Measurements from ENCODE around the gene CERS2.

The CERS2 gene

DNA sequence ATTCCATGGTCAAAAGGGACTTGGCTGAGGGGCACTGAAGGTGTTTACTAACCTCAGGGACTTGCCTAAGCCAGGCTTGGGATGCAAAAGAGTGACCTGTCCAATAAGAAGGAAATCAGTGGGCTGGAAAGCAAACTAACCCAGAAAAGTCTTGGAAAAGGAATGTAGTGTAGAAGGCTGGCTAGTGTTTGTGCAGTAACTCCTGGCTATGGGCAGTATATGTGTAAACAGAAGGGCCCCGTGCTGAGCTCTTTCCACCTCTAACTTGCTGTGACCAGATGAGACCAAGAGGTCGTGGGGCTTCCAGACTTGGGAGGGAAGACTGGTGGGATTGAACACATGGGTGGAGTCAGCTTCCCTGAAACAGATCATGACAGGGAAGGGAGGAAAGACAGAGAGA is 28.0 kb upstream of the CERS2 start:
- Mint-ChIP-seq H3K4me1 (peaks cover 77% of the 10 kb centered on the region), H3K4me3 (peak overlapping the region; percentile 53), H3K27ac (peak overlapping the region; percentile 42), H3K9me3 (no peaks in the 10 kb centered on the region), H3K36me3 (ENCODE audit: low read depth) (peaks cover 10% of the 10 kb centered on the region), H3K27me3 (no peaks in the 10 kb centered on the region)
- no peak for ATAC-seq
- no peak for DNase-seq

DNA sequence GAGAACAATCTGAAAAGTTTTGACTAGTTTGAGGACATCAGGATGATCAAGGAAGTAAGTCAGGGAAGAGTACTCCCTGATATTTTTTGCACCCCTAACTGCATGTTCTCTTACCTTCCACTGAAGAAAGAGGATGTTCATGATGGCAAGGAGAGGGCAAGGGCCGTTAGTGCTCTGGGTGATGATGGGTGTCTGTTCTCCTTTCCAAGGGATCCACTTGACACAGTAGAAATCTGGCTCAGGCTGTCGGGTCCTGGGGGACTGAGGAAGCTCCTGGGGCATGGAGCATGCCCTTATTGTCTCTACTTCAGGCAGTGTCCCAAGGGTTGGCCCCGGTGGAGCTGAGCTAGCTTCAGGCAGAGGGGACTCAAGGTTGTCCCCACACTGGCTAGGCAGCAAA is 27.4 kb upstream of the CERS2 start:
- H3K4me1 Mint-ChIP-seq, result peaks cover 71% of the 10 kb centered on the region
- H3K27ac Mint-ChIP-seq, result no peak overlapping the region
- H3K36me3 Mint-ChIP-seq (ENCODE audit: low read depth), result peaks cover 10% of the 10 kb centered on the region

DNA sequence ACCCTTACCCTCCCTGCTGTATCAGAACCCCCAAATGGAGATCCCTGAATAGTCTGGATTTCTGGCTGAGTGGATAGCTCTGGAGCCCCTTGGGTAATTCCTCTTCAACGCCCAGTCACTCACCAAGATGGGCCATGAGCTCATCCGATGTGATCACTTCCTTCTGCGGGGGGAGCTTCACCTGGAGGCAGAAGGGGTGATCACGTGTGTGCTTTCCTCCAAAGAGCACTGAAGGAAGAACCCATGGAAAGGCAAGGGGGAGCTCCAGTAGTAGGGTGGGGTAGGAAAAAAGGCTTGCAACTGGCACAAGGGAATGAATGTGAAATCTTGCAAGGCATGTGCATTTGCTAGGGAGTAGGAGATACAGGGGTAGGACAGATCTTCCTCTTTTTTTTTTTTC is 27.0 kb upstream of the CERS2 start:
- ATAC-seq (no peak), DNase-seq (no peak)
- Mint-ChIP-seq H3K27me3 (no peaks in the 10 kb centered on the region), H3K4me3 (no peak overlapping the region), H3K9me3 (no peaks in the 10 kb centered on the region), H3K4me1 (peaks cover 66% of the 10 kb centered on the region), H3K36me3 (ENCODE audit: low read depth) (peaks cover 10% of the 10 kb centered on the region), H3K27ac (no peak overlapping the region)

More for the DNA sequence above, 27.4 kb upstream of the CERS2 start:
- Mint-ChIP-seq H3K27me3 (no peaks in the 10 kb centered on the region), H3K4me3 (no peak overlapping the region), H3K9me3 (no peaks in the 10 kb centered on the region)
- DNase-seq (no peak), ATAC-seq (no peak)

DNA sequence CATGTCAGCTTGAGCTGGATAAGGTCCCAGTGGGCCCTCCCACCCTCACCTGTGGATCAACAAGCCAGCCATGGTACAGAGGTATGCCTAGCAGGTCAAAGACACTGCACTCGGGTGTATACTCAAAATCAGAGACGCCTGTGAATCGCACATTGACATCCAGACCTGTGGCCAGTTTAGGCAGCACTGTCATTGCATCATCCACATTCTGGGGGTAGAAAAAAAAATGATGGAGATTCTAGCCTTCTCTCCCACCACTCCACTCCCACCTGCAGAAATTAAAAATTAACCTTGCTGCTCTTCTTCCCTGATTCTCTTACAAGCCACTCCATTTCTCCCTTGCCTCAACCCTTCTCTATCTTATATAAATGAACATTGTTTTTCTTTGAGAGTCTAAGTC is 25.8 kb upstream of the CERS2 start:
- no peak for DNase-seq
- ATAC-seq, result no peak
- no peak overlapping the region for H3K4me3 Mint-ChIP-seq
- H3K9me3 Mint-ChIP-seq, result no peaks in the 10 kb centered on the region
- no peak overlapping the region for H3K27ac Mint-ChIP-seq
- peaks cover 55% of the 10 kb centered on the region for H3K4me1 Mint-ChIP-seq
- no peaks in the 10 kb centered on the region for H3K27me3 Mint-ChIP-seq
- peaks cover 10% of the 10 kb centered on the region for H3K36me3 Mint-ChIP-seq (ENCODE audit: low read depth)

DNA sequence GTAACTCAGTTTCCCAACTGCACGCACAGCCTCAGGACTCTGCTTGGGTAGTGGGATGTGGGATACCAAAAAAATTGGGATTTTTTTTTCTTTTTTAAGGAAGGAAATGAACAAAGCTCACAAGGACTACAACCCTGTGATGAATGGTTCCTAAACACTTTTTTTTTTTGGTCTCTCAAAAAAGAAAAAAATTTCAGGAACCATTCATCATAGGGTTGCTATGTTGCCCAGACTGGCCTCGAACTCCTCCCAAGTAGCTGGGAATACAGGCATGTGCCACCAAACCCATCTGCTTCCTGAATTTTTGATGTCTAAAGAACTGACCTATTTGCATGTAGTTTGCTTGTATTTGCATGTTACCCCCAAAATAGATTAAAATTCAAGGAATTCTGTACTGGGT is 25.3 kb upstream of the CERS2 start:
- Mint-ChIP-seq H3K36me3 (ENCODE audit: low read depth) (peaks cover 10% of the 10 kb centered on the region), H3K4me1 (peaks cover 52% of the 10 kb centered on the region), H3K9me3 (no peaks in the 10 kb centered on the region), H3K27me3 (no peaks in the 10 kb centered on the region), H3K4me3 (no peak overlapping the region), H3K27ac (no peak overlapping the region)
- ATAC-seq, result no peak
- DNase-seq, result no peak

DNA sequence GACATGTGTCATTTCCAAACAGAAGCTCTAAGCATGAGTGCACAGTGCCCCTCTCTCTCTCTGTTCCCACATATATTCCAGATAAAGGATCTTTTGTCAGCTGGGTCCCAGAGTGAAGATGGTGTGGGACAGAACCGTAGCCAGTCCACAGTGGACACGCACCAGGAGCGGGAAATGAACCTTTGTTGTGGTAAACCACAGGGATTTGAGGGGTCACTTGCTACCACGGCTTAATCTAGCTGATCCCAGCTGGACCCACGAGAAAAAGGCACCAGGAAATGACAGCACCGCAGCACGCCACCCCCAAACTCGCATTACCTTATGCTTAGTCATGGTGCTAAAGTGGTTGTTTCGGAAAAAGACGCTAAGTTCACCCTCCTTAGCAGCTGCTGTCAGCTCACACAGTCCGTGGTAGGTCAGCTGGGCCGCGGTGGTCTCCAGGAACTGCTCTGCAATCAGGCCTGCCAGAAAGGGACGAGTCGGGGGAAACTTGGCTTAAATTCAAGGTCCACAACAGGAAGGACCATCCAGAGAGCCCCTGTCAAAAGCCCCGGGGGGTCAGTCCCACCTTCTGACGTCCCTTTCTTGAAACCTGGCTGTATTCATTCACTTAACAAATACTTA is 24.5 kb upstream of the CERS2 start:
- no peak overlapping the region for H3K4me3 Mint-ChIP-seq
- H3K4me1 Mint-ChIP-seq, result peaks cover 45% of the 10 kb centered on the region
- DNase-seq (peak; percentile 47), ATAC-seq (peak; percentile 77)
- no peaks in the 10 kb centered on the region for H3K9me3 Mint-ChIP-seq
- H3K36me3 Mint-ChIP-seq (ENCODE audit: low read depth), result peaks cover 10% of the 10 kb centered on the region
- H3K27ac Mint-ChIP-seq, result peak overlapping the region; percentile 42
- no peaks in the 10 kb centered on the region for H3K27me3 Mint-ChIP-seq

DNA sequence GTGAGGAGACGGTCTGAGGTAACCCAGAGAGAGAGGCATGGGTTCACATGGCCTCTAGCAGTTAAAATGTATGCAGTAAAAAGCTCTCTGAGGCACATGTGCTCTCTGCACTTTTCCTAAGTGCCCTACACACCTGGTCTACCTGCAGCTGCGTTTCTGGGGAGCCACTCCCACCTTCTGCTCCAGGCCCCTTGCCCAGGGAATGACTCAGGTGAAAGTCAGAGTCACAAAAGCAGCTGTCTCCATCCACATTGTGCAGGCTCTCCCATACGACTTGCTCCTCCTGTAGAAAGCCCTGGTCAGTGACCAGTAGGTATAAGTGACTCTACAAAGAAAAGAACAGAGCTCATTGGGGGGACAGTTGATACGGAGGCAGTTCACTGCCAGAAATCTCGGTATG is 23.3 kb upstream of the CERS2 start:
- Mint-ChIP-seq H3K27me3 (no peaks in the 10 kb centered on the region), H3K4me3 (no peak overlapping the region), H3K27ac (no peak overlapping the region), H3K4me1 (peaks cover 34% of the 10 kb centered on the region), H3K9me3 (no peaks in the 10 kb centered on the region), H3K36me3 (ENCODE audit: low read depth) (peaks cover 10% of the 10 kb centered on the region)
- ATAC-seq, result no peak
- DNase-seq, result no peak

DNA sequence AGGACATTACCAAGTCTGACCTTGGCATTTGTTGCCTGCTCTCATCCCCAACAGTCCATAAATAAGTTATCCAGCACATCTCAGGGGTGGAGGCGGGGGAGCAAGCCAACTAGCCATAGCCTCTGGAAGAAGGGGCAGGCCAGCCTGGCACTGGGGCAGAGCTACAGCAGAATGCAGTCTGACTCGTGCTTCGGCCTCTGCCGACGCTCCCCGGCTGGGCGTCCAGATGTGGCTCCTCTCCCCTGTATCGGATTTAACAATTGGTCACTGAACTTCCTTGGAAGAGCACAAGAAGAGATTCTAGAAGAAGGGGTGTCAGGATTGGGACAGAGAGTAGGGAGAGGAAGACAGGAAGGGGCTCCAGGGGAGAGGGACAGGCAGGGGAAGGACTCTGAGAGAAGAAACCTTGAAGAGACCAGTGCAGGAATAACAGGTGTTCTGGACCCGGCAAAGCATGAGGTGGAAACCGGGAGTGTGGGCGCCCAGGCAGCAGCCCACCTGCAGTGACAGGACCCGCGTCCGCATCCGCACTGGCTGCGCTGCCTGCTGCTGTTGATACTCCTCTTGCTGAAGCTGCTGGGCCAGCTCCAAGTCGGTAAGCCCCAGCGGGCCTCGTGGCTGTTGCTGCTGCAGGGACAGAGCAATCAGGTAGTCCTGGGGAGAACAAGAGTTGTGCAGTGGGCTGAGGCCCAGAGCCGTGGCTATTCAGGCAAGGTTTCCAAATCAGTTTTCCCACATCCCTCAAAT is 22.7 kb upstream of the CERS2 start:
- no peaks in the 10 kb centered on the region for H3K9me3 Mint-ChIP-seq
- H3K36me3 Mint-ChIP-seq (ENCODE audit: low read depth), result peaks cover 10% of the 10 kb centered on the region
- ATAC-seq (no peak), DNase-seq (no peak)
- H3K4me1 Mint-ChIP-seq, result peaks cover 27% of the 10 kb centered on the region
- no peak overlapping the region for H3K27ac Mint-ChIP-seq
- H3K27me3 Mint-ChIP-seq, result no peaks in the 10 kb centered on the region
- H3K4me3 Mint-ChIP-seq, result no peak overlapping the region

DNA sequence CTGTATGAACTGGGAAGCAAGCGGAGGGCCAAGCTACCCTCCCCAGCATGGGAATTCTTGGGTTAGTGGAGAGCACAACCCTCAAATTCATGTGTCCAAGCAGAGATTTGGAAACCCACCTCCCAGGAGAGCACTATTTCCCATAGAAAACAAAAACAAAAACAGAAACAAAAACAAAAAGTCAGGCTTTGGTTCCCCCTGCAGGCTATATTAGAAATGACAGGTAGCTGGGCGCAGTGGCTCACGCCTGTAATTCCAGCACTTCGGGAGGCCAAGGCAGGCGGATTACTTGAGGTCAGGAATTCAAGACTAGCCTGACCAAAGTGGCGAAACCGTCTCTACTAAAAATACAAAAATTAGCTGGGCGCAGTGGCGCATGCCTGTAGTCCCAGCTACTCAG is 21.3 kb upstream of the CERS2 start:
- DNase-seq (no peak), ATAC-seq (no peak)
- Mint-ChIP-seq H3K27me3 (no peaks in the 10 kb centered on the region), H3K4me3 (no peak overlapping the region), H3K36me3 (ENCODE audit: low read depth) (peaks cover 6% of the 10 kb centered on the region), H3K27ac (no peak overlapping the region), H3K9me3 (no peaks in the 10 kb centered on the region), H3K4me1 (peaks cover 17% of the 10 kb centered on the region)

DNA sequence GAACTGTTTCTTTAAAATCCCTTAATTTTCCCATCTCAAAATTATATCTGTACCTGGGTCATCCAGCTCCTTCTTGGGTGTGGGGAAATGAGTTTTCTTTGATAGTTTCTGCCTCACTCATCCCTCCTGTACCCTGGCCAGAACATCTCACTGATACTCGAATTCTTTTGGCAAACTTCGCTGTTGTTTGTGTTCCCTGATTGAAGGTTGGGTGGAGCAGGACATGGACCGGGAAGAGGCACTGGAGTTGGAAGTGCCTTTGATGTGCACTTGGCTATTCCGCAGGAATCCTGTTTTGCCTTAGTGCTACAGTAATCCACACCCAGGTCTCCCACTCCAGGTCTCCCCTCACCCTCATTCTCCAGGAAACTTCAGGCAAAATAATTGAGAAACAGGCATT is 20.8 kb upstream of the CERS2 start:
- no peak overlapping the region for H3K27ac Mint-ChIP-seq
- ATAC-seq (no peak), DNase-seq (no peak)
- H3K9me3 Mint-ChIP-seq, result no peaks in the 10 kb centered on the region
- H3K4me1 Mint-ChIP-seq, result peaks cover 15% of the 10 kb centered on the region
- no peaks in the 10 kb centered on the region for H3K27me3 Mint-ChIP-seq
- peaks cover 3% of the 10 kb centered on the region for H3K36me3 Mint-ChIP-seq (ENCODE audit: low read depth)
- no peak overlapping the region for H3K4me3 Mint-ChIP-seq

DNA sequence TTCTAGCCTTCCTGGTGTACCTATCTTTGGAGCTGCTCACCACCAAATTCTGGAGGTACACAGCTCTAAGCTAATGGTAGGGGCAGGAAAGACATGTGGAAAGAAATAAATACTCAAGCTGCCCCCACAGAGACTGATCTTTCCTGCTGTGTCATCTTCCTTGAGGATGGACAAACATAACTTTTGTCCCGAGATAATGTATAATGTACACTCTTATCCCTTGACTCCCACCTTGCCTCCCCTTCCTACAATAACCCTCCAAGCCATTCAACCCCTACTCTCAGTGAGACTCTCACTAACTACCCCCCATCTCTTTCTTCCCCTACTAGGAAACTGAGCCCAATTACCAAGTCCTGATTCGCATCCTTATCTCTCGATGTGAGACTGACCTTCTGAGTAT is 19.6 kb upstream of the CERS2 start:
- H3K9me3 Mint-ChIP-seq, result no peaks in the 10 kb centered on the region
- peaks cover 6% of the 10 kb centered on the region for H3K4me1 Mint-ChIP-seq
- H3K27ac Mint-ChIP-seq, result no peak overlapping the region
- no peak overlapping the region for H3K4me3 Mint-ChIP-seq
- DNase-seq (no peak), ATAC-seq (no peak)
- H3K27me3 Mint-ChIP-seq, result no peaks in the 10 kb centered on the region
- no peaks in the 10 kb centered on the region for H3K36me3 Mint-ChIP-seq (ENCODE audit: low read depth)

DNA sequence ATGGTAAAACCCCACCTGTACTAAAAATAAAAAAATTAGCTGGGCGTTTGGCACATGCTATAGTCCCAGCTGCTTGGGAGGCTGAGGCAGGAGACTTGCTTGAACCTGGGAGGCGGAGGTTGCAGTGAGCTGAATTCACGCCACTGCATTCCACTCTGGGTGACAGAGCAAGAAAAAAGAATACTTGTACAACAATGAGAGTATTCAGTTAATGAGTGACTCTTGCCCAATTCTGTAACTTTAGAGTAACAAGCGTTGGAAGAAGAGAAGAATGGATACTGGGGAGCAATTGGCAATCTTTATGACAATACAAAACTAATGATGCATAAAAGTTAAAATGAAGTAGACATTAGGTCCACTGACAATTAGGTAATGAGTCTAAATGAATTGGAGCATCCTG is 18.0 kb upstream of the CERS2 start:
- Mint-ChIP-seq H3K36me3 (ENCODE audit: low read depth) (no peaks in the 10 kb centered on the region), H3K27ac (no peak overlapping the region), H3K4me3 (no peak overlapping the region), H3K9me3 (no peaks in the 10 kb centered on the region), H3K27me3 (no peaks in the 10 kb centered on the region), H3K4me1 (no peaks in the 10 kb centered on the region)
- DNase-seq, result no peak
- ATAC-seq, result no peak

DNA sequence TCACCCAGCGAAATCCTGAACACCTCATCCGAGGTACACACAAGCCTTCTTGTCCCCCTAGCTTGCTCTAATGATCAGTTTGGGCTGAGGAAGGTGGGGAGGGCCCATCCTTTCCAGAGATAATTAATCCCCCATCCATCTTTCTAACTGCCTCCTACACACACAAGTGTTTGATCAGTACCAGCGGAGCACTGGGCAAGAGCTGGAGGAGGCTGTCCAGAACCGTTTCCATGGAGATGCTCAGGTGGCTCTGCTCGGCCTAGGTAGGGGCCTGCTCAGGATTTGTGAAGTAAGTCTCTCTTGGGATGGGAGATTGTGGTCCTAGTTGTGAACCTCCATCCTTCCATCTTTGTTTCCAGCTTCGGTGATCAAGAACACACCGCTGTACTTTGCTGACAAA is 13.3 kb upstream of the CERS2 start:
- H3K27ac Mint-ChIP-seq, result no peak overlapping the region
- ATAC-seq (no peak), DNase-seq (no peak)
- no peaks in the 10 kb centered on the region for H3K36me3 Mint-ChIP-seq (ENCODE audit: low read depth)
- peaks cover 1% of the 10 kb centered on the region for H3K27me3 Mint-ChIP-seq
- H3K4me3 Mint-ChIP-seq, result no peak overlapping the region
- H3K9me3 Mint-ChIP-seq, result no peaks in the 10 kb centered on the region
- no peaks in the 10 kb centered on the region for H3K4me1 Mint-ChIP-seq

DNA sequence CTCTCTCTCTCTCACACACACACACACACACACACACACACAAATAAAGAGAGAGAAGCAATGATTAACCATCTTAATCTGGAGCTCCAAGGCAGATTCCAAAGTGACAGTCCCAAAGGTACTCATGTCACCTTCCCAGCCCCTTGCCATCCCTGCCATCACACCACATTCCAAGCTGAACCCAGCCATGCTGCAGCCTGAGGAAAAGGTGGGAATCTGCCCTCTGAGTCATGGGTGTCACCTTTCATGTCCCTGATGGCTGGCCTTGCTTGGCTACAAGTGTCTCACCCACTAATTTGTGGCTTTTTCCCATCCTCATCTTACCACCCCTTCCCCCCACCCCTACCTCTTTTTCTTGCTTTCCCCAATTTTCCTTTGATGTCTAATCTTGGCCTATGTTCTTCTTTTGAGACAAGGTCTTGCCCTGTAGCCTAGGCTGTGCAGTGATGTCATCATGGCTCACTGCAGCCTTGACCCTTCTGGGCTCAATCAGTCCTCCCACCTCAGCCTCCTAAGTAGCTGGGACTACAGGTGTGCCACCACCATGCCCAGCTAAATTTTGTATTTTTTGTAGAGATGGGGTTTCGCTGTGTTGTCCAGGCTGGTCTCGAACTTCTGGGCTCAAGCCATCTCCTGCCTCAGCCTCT is 10.7 kb upstream of the CERS2 start:
- no peak for ATAC-seq
- Mint-ChIP-seq H3K9me3 (no peaks in the 10 kb centered on the region), H3K27ac (no peak overlapping the region)

More for the DNA sequence above, 10.7 kb upstream of the CERS2 start:
- no peaks in the 10 kb centered on the region for H3K4me1 Mint-ChIP-seq
- H3K4me3 Mint-ChIP-seq, result no peak overlapping the region
- H3K27me3 Mint-ChIP-seq, result peaks cover 1% of the 10 kb centered on the region
- H3K36me3 Mint-ChIP-seq (ENCODE audit: low read depth), result no peaks in the 10 kb centered on the region
- DNase-seq, result no peak

All from activated naive CD8-positive, alpha-beta T cell treated with anti-CD3 and anti-CD28 coated beads, Interleukin-2, amount 50 U/mL, for 24 hours (primary cell).